H54 (cell line): ENCODE measurements around the gene C6orf132.

Source experiments
- DNase-seq: peaks from one replicate; pipeline ENCODE4 v3.0.0; 2011; ENCODE audit warnings: low spot score, mixed read lengths; ENCODE audit not compliant: insufficient read length
- FAIRE-seq: peaks from 3 replicates; lab custom pipeline; 2011; peaks lifted over from hg19 to GRCh38; lab: Jason Lieb, UNC
- POLR2A ChIP-seq: IDR thresholded peaks from 2 replicates; pipeline ENCODE4 v1.6.1; 2011; ENCODE audit warnings: low read depth, mild to moderate bottlenecking, low read length

C6orf132 gene

DNA sequence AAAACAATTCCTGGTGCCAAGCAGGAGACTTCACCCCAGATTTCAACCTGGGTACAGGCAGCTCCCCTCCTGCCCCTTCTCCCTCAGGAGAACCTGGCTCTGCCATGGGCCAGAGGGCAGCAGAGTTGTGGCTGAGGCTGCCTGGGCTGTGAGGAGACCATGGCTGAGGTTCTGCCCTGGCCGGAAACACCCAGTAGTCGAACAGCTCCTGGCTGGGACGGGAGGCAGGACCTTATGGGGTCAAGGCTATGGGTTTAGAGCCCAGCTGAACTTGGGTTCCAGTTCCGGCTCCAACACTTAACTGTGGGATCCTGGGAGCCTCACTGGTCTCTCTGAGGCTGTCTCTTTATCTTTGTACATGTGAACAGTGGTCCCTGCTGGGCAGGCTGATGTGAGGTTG, 8.5 kb downstream of the C6orf132 start:
- no peak for DNase-seq
- FAIRE-seq, result no peak
- TF ChIP-seq POLR2A, result no peak

DNA sequence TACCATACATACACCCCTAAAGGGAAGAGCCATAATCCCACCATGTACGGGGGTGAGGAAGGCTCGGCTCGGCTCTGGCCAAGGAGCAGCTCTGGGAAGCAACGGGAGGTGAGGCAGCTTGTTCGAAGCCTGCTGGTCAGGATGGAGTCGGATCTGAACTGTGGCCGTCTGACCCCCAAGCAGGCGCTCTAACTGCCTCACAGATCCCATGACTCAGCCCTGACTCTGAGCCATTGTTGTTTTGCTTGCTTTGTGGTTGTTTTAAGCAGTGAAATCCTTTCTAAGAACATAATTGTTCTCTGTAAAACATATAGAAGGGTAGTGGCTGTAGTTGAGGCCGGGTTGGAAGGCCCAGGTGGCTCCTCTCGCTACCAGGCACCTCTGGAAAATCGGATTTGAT, 10.9 kb downstream of the C6orf132 start:
- FAIRE-seq (no peak), DNase-seq (peak; percentile 76)
- TF ChIP-seq POLR2A, result 0 out of 2 replicates have a peak, but pooled peaks have one; percentile 4

DNA sequence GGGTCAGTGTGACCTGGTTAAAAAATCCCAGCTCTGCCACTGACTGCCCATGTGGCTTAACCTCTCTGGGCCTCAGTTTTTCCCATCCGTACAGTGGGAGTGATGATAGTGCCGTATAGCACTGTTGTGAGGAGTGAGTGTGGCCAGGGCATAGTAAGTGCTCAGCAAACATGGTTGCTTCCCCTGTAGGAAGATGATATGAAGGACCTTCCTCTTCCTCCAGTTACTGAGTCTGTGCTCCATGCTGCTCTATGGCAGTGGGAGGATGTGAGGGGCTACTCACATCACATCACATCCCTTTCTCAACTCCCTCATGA, 13.1 kb downstream of the C6orf132 start:
- no peak for FAIRE-seq

GRCh38 chr6:42128460-42129359, 13.7 kb downstream of the C6orf132 start:
- DNase-seq, result no peak
- no peak for TF ChIP-seq POLR2A
- FAIRE-seq, result no peak

More for the DNA sequence above, 13.1 kb downstream of the C6orf132 start:
- no peak for TF ChIP-seq POLR2A
- DNase-seq, result no peak

GRCh38 chr6:42125663-42126062, 16.8 kb downstream of the C6orf132 start:
- no peak for TF ChIP-seq POLR2A
- DNase-seq (no peak), FAIRE-seq (no peak)

DNA sequence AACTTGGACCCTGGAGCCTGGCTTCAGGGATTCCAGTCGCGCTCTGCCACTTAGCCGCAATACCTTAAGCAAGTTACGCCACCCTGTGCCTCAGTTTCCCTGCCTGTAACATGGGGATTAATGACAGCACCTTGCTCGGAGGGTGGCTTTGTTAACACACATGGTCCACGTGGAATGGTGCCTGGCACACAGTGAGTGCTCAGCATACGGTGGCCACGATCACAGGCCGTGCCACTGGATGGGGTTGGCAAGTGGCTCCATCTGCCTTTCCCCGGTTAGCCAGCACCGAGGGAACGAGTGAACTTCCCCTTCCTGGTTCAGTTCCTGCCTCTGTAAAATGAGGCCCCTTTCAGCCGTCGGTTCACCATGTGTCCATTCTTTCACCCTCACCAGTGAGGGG, 17.2 kb downstream of the C6orf132 start:
- no peak for TF ChIP-seq POLR2A
- no peak for DNase-seq
- no peak for FAIRE-seq

- DNase-seq (no peak), FAIRE-seq (no peak)
- TF ChIP-seq POLR2A, result no peak
Observed at GRCh38 chr6:42124223-42124836, 18.1 kb downstream of the C6orf132 start.

DNA sequence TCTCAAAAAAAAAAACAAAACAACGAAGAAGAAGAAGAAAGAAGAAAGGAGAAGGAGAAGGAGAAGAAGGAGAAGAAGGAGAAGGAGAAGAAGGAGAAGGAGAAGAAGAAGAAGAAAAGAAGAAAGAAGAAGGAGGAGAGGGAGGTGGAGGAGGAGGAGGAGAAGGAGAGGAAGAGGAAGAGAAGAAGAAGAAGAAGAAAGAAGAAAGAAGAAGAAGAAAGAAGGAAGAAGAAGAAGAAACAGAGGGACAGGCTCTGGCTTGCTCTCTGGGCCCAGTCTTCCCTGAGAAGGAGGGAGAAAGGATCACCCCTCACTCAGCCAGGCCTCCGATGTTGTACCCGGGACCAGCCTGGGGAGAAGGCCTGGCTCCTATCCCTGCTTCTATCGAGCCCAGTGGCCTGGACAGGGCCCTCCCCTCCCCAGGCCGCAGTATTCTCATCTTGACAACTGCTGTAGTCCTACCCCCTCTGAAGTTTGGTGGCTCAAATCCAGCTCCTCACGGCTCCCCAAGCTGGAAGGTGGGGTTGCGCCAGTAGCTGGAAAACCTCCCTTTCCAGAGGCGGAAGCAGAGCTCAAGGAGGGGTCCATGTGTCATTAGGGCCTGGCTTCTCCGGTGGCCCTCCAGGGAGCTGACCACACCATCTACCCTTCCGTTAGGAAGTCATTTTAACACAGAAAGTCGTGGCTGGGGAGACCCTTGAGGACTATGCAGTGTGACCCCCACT, 18.9 kb downstream of the C6orf132 start:
- no peak for FAIRE-seq
- DNase-seq, result no peak
- no peak for TF ChIP-seq POLR2A

DNA sequence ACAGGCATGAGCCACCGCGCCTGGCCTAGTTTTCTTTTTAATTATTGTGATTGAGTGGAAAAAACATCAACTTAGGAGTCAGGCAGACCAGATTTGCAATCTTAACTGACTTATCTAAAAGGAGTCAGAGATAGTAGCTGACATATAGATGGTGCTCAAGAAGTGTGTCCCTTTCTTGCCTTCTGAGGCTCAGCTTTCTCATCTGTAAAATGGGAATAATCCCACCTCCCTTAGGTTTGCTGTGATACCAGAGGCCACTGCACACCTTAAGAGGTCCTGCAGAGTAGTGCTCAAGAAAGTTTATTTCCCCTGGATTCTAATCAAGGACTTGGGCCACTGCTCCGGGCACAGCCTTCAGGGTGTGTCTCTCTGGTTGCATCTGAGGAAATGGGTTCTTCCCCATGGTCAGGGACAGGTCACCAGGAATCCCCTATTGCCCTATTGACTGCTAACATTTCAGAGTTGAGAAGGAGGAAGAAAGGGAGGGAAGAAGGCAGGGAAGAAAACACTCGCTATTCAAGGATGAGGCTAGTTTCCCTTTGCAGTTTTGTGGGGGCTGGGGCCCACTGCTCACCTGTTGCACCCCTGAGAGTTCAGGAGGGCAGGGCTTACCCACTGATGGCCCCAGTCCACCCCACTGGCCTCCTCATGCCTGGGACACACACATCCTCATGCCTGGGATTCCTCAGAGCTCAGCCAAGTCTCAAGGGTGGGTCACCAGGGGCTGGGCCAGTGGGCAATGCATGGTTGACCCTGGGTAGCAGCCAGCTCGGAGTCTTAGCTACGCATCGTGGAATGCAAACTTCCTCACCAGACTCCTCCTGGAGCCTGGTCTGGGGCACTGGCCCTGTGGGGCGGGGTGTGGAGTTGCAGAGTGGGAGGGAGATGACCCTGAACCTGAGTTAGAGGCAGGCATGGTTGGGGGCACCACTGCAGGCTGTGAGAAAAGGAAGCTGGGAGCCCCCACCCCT, 21.2 kb downstream of the C6orf132 start:
- no peak for TF ChIP-seq POLR2A
- FAIRE-seq (no peak), DNase-seq (peak; percentile 63)

- DNase-seq (peak; percentile 66), FAIRE-seq (peak; percentile 27)
Observed at GRCh38 chr6:42118162-42119001, 24.0 kb downstream of the C6orf132 start.

GRCh38 chr6:42117843-42118161, 24.6 kb downstream of the C6orf132 start:
- TF ChIP-seq POLR2A, result no peak
- no peak for FAIRE-seq
- no peak for DNase-seq

More at GRCh38 chr6:42118162-42119001, 24.0 kb downstream of the C6orf132 start:
- no peak for TF ChIP-seq POLR2A

- no peak for TF ChIP-seq POLR2A
- peak; percentile 86 for FAIRE-seq
Observed at GRCh38 chr6:42113936-42114636, 28.3 kb downstream of the C6orf132 start.

GRCh38 chr6:42112351-42112750, 30.1 kb downstream of the C6orf132 start:
- FAIRE-seq (no peak), DNase-seq (no peak)
- TF ChIP-seq POLR2A, result no peak

More at GRCh38 chr6:42113936-42114636, 28.3 kb downstream of the C6orf132 start:
- DNase-seq, result peak; percentile 68
